Stomach (tissue), 4 donors: Measurements from ENCODE around the gene PRDM16.

ENCODE experiments used
- EP300 ChIP-seq: sonication (generic); formaldehyde crosslinking; IDR thresholded peaks from one replicate; pipeline ENCODE4 v1.6.1; 2017; ENCODE audit warnings: antibody characterized with exemption
- POLR2A ChIP-seq, 4 donors: fragments of 450-650 bp; IDR thresholded peaks; one replicate each; pipeline ENCODE4 v1.6.1; 2016; ENCODE audit warnings: antibody characterized with exemption in 4 of 4, control low read depth in 2 of 4, mild to moderate bottlenecking in 1 of 4, moderate library complexity in 1 of 4
- POLR2AphosphoS5 ChIP-seq, 3 donors: sonication (generic); formaldehyde crosslinking; IDR thresholded peaks; one replicate each; pipeline ENCODE4 v1.6.1; 2016; ENCODE audit warnings: antibody characterized with exemption in 3 of 3

- TF ChIP-seq POLR2A (IDR thresholded peaks at IDR 0.05) (no peak), EP300 (no peak), POLR2AphosphoS5 (IDR thresholded peaks at IDR 0.05) (no peak)
Observed at GRCh38 chr1:3236955-3237354, 168.0 kb downstream of the PRDM16 start.
